ENCODE results near the gene FAM170B. TPM values are rescaled to one million over a fixed set of nuclear protein-coding genes. Genes with fewer than 3 reads are reported as not detected.

Gene FAM170B
- total RNA-seq, 1 donor from 2014 or later, result not detected

DNA sequence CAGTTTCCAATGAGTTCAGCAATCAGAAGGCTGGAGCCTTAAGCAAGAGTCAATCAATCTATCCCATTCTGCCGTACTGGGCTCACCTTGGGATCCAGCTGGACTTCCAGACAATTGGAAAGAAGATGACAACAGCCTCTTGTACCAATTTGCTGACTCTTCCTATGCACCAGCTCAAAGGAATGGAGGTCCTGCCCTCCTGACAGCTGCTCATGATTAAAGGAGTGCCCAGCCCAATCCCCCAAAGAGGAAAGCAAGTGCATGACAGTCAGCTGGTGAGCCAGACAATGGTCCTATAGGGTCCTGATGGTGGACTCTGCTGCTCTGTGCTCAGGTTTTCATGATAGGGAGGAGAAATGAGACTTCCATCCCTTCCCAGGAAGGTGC lies 43.6 kb downstream of the FAM170B start:
- H3K27me3 ChIP-seq (ENCODE audit: control insufficient read depth, insufficient read depth, low read length), result no peaks in the 10 kb centered on the region
- H3K4me3 ChIP-seq (ENCODE audit: low read depth, low read length), result no peak overlapping the region
- no peaks in the 10 kb centered on the region for H3K36me3 ChIP-seq (ENCODE audit: control insufficient read depth, insufficient read depth, low read length)
- TF ChIP-seq, protein P1, sequence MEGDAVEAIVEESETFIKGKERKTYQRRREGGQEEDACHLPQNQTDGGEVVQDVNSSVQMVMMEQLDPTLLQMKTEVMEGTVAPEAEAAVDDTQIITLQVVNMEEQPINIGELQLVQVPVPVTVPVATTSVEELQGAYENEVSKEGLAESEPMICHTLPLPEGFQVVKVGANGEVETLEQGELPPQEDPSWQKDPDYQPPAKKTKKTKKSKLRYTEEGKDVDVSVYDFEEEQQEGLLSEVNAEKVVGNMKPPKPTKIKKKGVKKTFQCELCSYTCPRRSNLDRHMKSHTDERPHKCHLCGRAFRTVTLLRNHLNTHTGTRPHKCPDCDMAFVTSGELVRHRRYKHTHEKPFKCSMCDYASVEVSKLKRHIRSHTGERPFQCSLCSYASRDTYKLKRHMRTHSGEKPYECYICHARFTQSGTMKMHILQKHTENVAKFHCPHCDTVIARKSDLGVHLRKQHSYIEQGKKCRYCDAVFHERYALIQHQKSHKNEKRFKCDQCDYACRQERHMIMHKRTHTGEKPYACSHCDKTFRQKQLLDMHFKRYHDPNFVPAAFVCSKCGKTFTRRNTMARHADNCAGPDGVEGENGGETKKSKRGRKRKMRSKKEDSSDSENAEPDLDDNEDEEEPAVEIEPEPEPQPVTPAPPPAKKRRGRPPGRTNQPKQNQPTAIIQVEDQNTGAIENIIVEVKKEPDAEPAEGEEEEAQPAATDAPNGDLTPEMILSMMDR (IDR thresholded peaks at IDR 0.05; ENCODE audit: insufficient read depth, low read length, severe bottlenecking), result no peak
- FAIRE-seq (peak; percentile 18), DNase-seq (ENCODE audit: low read depth) (no peak)

DNA sequence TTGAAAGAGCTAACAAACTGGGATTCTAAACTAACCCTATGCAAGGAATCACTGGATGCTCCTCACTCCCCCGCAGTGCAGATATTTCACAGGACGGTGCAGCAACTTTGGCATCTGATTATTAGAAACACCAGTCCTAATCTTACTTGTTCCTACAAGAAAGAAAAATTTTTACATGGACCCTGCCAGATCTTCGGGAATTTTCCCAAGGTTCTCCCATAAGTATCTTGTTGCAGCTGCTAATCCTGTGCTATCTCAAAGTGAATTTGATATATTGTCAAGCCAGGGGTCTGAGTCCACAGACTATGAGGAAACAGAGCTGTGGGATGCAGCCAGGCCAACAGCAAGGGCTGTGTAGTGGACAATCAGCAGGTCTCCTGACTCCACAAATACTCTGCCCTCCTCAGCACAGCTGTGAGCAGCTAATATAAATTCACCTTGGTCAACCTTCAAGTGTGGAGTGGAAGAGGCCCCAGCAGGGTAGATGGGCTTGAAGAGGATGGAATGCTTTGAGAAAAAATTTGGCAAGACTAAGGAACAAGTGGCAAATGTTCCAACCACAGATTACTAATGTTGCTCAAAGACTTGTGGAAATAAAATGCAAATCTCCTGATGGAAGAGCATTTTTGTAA lies 44.1 kb downstream of the FAM170B start:
- Histone ChIP-seq H3K27me3 (ENCODE audit: control insufficient read depth, insufficient read depth, low read length) (no peaks in the 10 kb centered on the region), H3K36me3 (ENCODE audit: control insufficient read depth, insufficient read depth, low read length) (no peaks in the 10 kb centered on the region), H3K4me3 (ENCODE audit: low read depth, low read length) (no peak overlapping the region)
- FAIRE-seq (no peak), DNase-seq (ENCODE audit: low read depth) (no peak)
- TF ChIP-seq, protein P1 (IDR thresholded peaks at IDR 0.05; ENCODE audit: insufficient read depth, low read length, severe bottlenecking), result no peak

DNA sequence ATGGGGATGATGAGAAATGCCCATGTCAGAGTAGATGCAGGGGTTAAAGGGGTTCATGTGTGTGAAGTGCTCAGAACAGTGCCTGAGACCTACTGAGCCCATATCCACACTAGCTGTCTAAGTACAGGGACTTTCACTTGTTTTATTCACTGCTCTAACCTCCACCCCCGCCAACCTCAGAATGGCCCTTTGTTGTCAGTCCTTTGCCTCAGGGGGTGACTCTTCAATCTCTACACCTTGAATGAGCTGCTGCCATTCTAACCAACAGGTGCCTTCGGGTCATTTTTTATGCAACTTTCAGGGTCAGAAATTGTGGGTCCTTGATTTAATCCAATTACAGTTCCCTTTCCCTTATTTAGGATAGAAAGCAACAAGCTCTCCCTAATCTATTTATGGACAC lies 44.7 kb downstream of the FAM170B start:
- no peak for DNase-seq (ENCODE audit: low read depth)
- no peak for FAIRE-seq

DNA sequence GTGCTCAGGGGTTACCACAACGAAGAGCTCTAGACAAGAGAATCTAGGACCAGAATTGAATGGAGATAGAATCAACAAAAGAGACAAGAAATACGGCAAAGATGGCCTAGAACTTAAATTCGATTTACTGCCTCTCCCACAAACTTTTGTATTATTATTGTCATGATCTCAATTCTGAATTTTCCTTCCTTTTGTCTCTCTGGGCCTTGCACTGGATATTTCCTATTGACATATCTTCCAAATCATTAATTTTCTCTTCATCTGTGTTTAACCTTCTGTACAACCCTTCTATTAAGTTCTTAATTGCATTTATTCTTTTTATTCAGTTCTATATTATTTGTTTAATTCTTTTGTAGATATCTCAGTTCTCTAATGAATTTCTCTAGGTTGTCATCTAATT lies 46.9 kb downstream of the FAM170B start:
- no peaks in the 10 kb centered on the region for H3K27me3 ChIP-seq (ENCODE audit: control insufficient read depth, insufficient read depth, low read length)
- TF ChIP-seq, protein P1 (IDR thresholded peaks at IDR 0.05; ENCODE audit: insufficient read depth, low read length, severe bottlenecking), result no peak

More for the DNA sequence above, 44.7 kb downstream of the FAM170B start:
- TF ChIP-seq, protein P1 (IDR thresholded peaks at IDR 0.05; ENCODE audit: insufficient read depth, low read length, severe bottlenecking), result no peak
- no peaks in the 10 kb centered on the region for H3K36me3 ChIP-seq (ENCODE audit: control insufficient read depth, insufficient read depth, low read length)
- no peak overlapping the region for H3K4me3 ChIP-seq (ENCODE audit: low read depth, low read length)
- H3K27me3 ChIP-seq (ENCODE audit: control insufficient read depth, insufficient read depth, low read length), result no peaks in the 10 kb centered on the region

DNA sequence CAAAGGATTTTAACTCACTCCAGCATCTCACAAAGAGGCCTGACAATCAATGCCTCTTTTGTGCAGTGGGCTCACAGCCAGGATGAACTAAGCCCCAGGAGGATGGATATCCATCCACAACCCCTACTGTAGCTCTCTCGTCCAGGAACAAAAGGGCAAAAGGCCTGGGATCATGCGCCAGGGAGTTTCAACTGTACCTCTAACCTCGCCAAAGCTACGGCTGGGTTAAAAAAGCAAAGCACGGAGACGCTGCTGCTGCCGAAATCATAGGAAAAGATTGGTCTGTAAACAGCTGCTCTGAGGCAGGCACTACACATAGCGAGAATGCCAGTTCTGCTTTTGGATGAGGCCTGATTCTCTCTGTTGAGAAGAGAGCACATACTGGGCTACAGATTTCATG lies 50.6 kb downstream of the FAM170B start:
- no peaks in the 10 kb centered on the region for H3K36me3 ChIP-seq (ENCODE audit: control insufficient read depth, insufficient read depth, low read length)
- H3K27me3 ChIP-seq (ENCODE audit: control insufficient read depth, insufficient read depth, low read length), result no peaks in the 10 kb centered on the region
- DNase-seq (ENCODE audit: low read depth) (no peak), FAIRE-seq (no peak)
- no peak overlapping the region for H3K4me3 ChIP-seq (ENCODE audit: low read depth, low read length)
- TF ChIP-seq, protein P1 (IDR thresholded peaks at IDR 0.05; ENCODE audit: insufficient read depth, low read length, severe bottlenecking), result no peak

More for the DNA sequence above, 46.9 kb downstream of the FAM170B start:
- FAIRE-seq (no peak), DNase-seq (ENCODE audit: low read depth) (no peak)
- Histone ChIP-seq H3K36me3 (ENCODE audit: control insufficient read depth, insufficient read depth, low read length) (no peaks in the 10 kb centered on the region), H3K4me3 (ENCODE audit: low read depth, low read length) (no peak overlapping the region)

DNA sequence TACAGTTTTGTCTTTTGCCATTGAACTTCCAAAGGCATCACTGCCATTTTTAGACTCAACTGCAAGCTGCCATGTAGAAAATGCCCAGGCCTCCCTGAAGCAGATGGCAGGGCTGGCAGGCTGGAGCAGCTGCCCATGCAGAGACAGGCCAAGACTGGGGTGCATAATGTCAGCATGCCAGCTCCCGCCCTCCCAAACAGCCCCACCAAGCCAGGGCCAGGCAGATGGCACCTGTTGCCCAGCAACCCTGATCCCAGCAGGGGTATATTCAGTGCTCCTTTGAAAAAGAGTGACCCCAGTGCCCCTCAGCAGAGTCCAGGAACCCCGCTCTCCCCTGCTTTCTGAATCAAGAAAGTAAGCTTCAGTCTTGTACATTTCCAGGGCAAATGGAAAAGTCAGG lies 51.1 kb downstream of the FAM170B start:
- H3K27me3 ChIP-seq (ENCODE audit: control insufficient read depth, insufficient read depth, low read length), result no peaks in the 10 kb centered on the region
- DNase-seq (ENCODE audit: low read depth) (no peak), FAIRE-seq (no peak)
- H3K4me3 ChIP-seq (ENCODE audit: low read depth, low read length), result no peak overlapping the region
- TF ChIP-seq, protein P1 (IDR thresholded peaks at IDR 0.05; ENCODE audit: insufficient read depth, low read length, severe bottlenecking), result no peak
- no peaks in the 10 kb centered on the region for H3K36me3 ChIP-seq (ENCODE audit: control insufficient read depth, insufficient read depth, low read length)

All from bronchial epithelial cell (primary cell).